Esophagus muscularis mucosa (tissue), 4 donors: ENCODE measurements around the gene KRTAP19-8.

Source experiments
- CTCF ChIP-seq, 3 experiments: fragments of 200-600 bp in 2 of 3; fragments of 450-650 bp in 1 of 3; sonication (generic) in 2 of 3; IDR thresholded peaks; one replicate each; pipeline ENCODE4 v1.5.1; 2017 to 2019; ENCODE audit warnings: antibody characterized with exemption in 3 of 3, mild to moderate bottlenecking in 2 of 3, moderate library complexity in 1 of 3
- EP300 ChIP-seq: sonication (generic); formaldehyde crosslinking; IDR thresholded peaks from one replicate; pipeline ENCODE4 v1.6.1; 2017; ENCODE audit warnings: antibody characterized with exemption
- POLR2A ChIP-seq: fragments of 450-650 bp; IDR thresholded peaks from one replicate; pipeline ENCODE4 v1.6.1; 2017; ENCODE audit warnings: antibody characterized with exemption, moderate library complexity, mild to moderate bottlenecking, low read depth
- POLR2AphosphoS5 ChIP-seq, 2 donors: sonication (generic); formaldehyde crosslinking; IDR thresholded peaks; one replicate each; pipeline ENCODE4 v1.6.1; 2017; ENCODE audit warnings: antibody characterized with exemption in 2 of 2

GRCh38 chr21:31034378-31034777 lies 3.9 kb downstream of the KRTAP19-8 start:
- no peak for TF ChIP-seq POLR2A
- no peak for TF ChIP-seq EP300
- no peak for TF ChIP-seq CTCF (IDR thresholded peaks at IDR 0.05)
- TF ChIP-seq POLR2AphosphoS5 (IDR thresholded peaks at IDR 0.05), result no peak
